Heart left ventricle (tissue), 16 donors: ENCODE results near the gene GIMAP6. TPM values are rescaled to one million over a fixed set of nuclear protein-coding genes. Genes with fewer than 3 reads are reported as not detected.
"Not testable (repeated sequence)": the region's sequence is repeated elsewhere in the genome, so short reads cannot be mapped to it uniquely, and the experiment has no call there.

Experiments used
- ATAC-seq, 4 donors: fragments of 200-7000 bp; cut with Tn5 transposase; one replicate each; pipeline ENCODE4 v1.9.1; 2020 to 2022; ENCODE audit warnings: moderate library complexity in 4 of 4, mild to moderate bottlenecking in 3 of 4, moderate number of reproducible peaks in 1 of 4
- DNase-seq, 5 donors: peaks; one replicate each; pipeline ENCODE4 v3.0.0-alpha.2; 2020
- H3K27ac ChIP-seq, 12 donors: fragments of 200-600 bp; sonication (generic) in 4 of 12; one replicate each; pipeline versions ENCODE4 v1.5.0 to v1.8.0; 2016 to 2022; ENCODE audit warnings: mild to moderate bottlenecking in 2 of 12
- H3K27me3 ChIP-seq, 9 donors: fragments of 200-600 bp; sonication (generic) in 2 of 9; one replicate each; pipeline versions ENCODE4 v1.5.1 to v1.8.0; 2016 to 2022; ENCODE audit warnings: mild to moderate bottlenecking in 3 of 9
- H3K36me3 ChIP-seq, 9 donors: fragments of 200-600 bp; sonication (generic) in 2 of 9; one replicate each; pipeline versions ENCODE4 v1.5.0 to v1.8.0; 2018 to 2022; ENCODE audit warnings: mild to moderate bottlenecking in 2 of 9
- H3K4me1 ChIP-seq, 12 donors: fragments of 200-600 bp; sonication (generic) in 4 of 12; one replicate each; pipeline versions ENCODE4 v1.5.0 to v1.8.0; 2016 to 2022; ENCODE audit warnings: mild to moderate bottlenecking in 3 of 12
- H3K4me3 ChIP-seq, 12 donors: fragments of 200-600 bp; sonication (generic) in 4 of 12; one replicate each; pipeline versions ENCODE4 v1.5.0 to v1.8.0; 2017 to 2022; ENCODE audit warnings: mild to moderate bottlenecking in 9 of 12, moderate library complexity in 4 of 12
- H3K9me3 ChIP-seq, 12 donors: fragments of 200-600 bp; sonication (generic) in 4 of 12; one replicate each; pipeline versions ENCODE4 v1.5.0 to v1.8.0; 2016 to 2022; ENCODE audit warnings: mild to moderate bottlenecking in 1 of 12
- CTCF ChIP-seq, 12 donors: fragments of 200-600 bp; sonication (generic) in 4 of 12; IDR thresholded peaks; one replicate each; pipeline versions ENCODE4 v1.5.0 to v1.8.0; 2018 to 2022; ENCODE audit warnings: antibody characterized with exemption in 12 of 12, mild to moderate bottlenecking in 5 of 12
- POLR2A ChIP-seq, 2 donors: fragments of 450-650 bp; IDR thresholded peaks; one replicate each; pipeline ENCODE4 v1.6.1; 2017; ENCODE audit warnings: antibody characterized with exemption in 2 of 2, mild to moderate bottlenecking in 2 of 2, moderate library complexity in 2 of 2
- WGBS, 4 donors: extraction: QIAGEN DNeasy Blood & Tissue Kit in 2 of 4; methylation state at CpG; one replicate each; pipeline versions ENCODE4 v1.1.5 to v1.1.7; 2013 to 2018; 5-methylcytosine and 5-hydroxymethylcytosine counted together
- intact Hi-C, 10 donors: fragments of 100-400 bp; cut with DNase I; formaldehyde crosslinking; loops; one replicate each; pipeline versions ENCODE4 v1.11.1 to v1.14.2; 2022
- polyA plus RNA-seq, 2 donors: library from polyadenylated mRNA; stranded (reverse); fragments of 200-250 nt; gene quantifications; one replicate each; pipeline ENCODE4 v1.2.3, GENCODE V29; 2013
- total RNA-seq, 9 donors: library from RNA; depleted of rRNA in 2 of 9; stranded (reverse); fragments of >200 nt in 2 of 9; fragmentation: NEBNext Ultra II Directional in 3 of 9; extraction: Animal tissue kit (Norgen Biotek cat#: 25700) in 3 of 9; gene quantifications; one replicate each; pipeline versions ENCODE4 v1.1.0 to v1.2.4, GENCODE V29; 2016 to 2023
- donor health status: ischemic (EF 13 %, LVEDD 7.1; RV severe dilation, severe dysfunction).
- donor health status: healthy with polysubstance abuse.
- donor health status: DM: no; HTN: yes; CAD: no.
- donor health status: DM: no; HTN: no; CAD: no.
- donor health status: ischemic (EF 25% LVEDD 6.9; RV normal size, moderate dysfunction).
- donor health status: ischemic (EF 25% LVEDD 5.7; RV mildly dilated, moderate dysfunction).
- donor health status: healthy.
- donor health status: DM: yes; HTN: yes; CAD: no.
- donor health status: ischemic (EF 35%, LVEDD 5.7; RV mildly dilated, moderate dysfunction).
- donor health status: nonischemic (EF 11% LVEDD 7.7; RV severe dilation, severe dysfunction).
- donor health status: DM: yes; HTN: yes; CAD: no.
- donor health status: PGD.
- donor health status: ischemic (EF 29% LVEDD 5.4; RV normal size, mild dysfunction).
- donor health status: nonischemic (EF 23%, LVEDD 6.1; RV moderate dilation, normal function).

Gene GIMAP6
- total and polyA plus RNA-seq, 11 donors: 13.8 to 52.7 (median 24.4) TPM

GRCh38 chr7:150675714-150676113 is 43.5 kb upstream of the GIMAP6 start:
- 55 to 68% (median 59%) methylated on average over 2 of the region's 2 CpGs for WGBS, 4 donors
- DNase-seq (no peak), ATAC-seq (no peak)
- H3K4me3 ChIP-seq: peak overlapping the region in 2 of 12 donors; percentile 5 to 34
- TF ChIP-seq POLR2A (IDR thresholded peaks at IDR 0.05) (no peak), CTCF (IDR thresholded peaks at IDR 0.05) (no peak)
- no peaks in the 10 kb centered on the region for H3K36me3 ChIP-seq
- peak overlapping the region; percentile 53 to 94 (median 70) for H3K27ac ChIP-seq
- peaks cover 0 to 40% (median 7%) of the 10 kb centered on the region in 12 donors for H3K4me1 ChIP-seq
- H3K27me3 ChIP-seq: no peaks in the 10 kb centered on the region
- intact Hi-C loops: loop anchor here in 2 of 10 donors (5.0 kb wide), 2 partner anchors 42 to 43 kb away; partner anchors contain the start of genes GIMAP1 (in 1 of the 2) and GIMAP6 (in 1 of the 2)
- no peaks in the 10 kb centered on the region for H3K9me3 ChIP-seq

- H3K36me3 ChIP-seq, H3K27ac ChIP-seq, intact Hi-C loops, DNase-seq, H3K4me3 ChIP-seq, ATAC-seq, H3K27me3 ChIP-seq: not testable (repeated sequence)
- 92 to 95% (median 93%) methylated on average over 7 of the region's 7 CpGs for WGBS, 4 donors
- H3K4me1 ChIP-seq: peaks cover 0 to 24% (median 4%) of the 10 kb centered on the region in 12 donors
- peaks cover 0 to 11% (median 0%) of the 10 kb centered on the region in 12 donors for H3K9me3 ChIP-seq
Measured at GRCh38 chr7:150671798-150672585, 39.8 kb upstream of the GIMAP6 start.

- no peak for TF ChIP-seq POLR2A (IDR thresholded peaks at IDR 0.05)
- TF ChIP-seq CTCF (IDR thresholded peaks at IDR 0.05): no peak
- intact Hi-C loops: no loop called here
- no peak for DNase-seq
- H3K4me1 ChIP-seq: peaks cover 0 to 32% (median 0%) of the 10 kb centered on the region in 12 donors
- H3K27ac ChIP-seq: peak overlapping the region in 1 of 12 donors; percentile 88
- no peaks in the 10 kb centered on the region for H3K27me3 ChIP-seq
- peaks cover 0 to 11% (median 0%) of the 10 kb centered on the region in 12 donors for H3K9me3 ChIP-seq
- H3K36me3 ChIP-seq: no peaks in the 10 kb centered on the region
- no peak for ATAC-seq
- no peak overlapping the region for H3K4me3 ChIP-seq
Measured at GRCh38 chr7:150668977-150669376, 36.8 kb upstream of the GIMAP6 start.

GRCh38 chr7:150668472-150668911 is 36.3 kb upstream of the GIMAP6 start:
- WGBS, 4 donors: 71 to 80% (median 75%) methylated on average over 1 of the region's 1 CpG
- Histone ChIP-seq H3K27me3 (no peaks in the 10 kb centered on the region), H3K4me1 (peaks cover 0 to 37% (median 0%) of the 10 kb centered on the region in 12 donors), H3K27ac (peak overlapping the region in 1 of 12 donors; percentile 88), H3K36me3 (no peaks in the 10 kb centered on the region), H3K9me3 (peaks cover 0 to 11% (median 0%) of the 10 kb centered on the region in 12 donors), H3K4me3 (no peak overlapping the region)
- peak in 1 of 4 donors; percentile 42 for ATAC-seq
- no peak for TF ChIP-seq POLR2A (IDR thresholded peaks at IDR 0.05)
- no peak for TF ChIP-seq CTCF (IDR thresholded peaks at IDR 0.05)
- DNase-seq: no peak
- intact Hi-C loops: no loop called here
